ENCODE measurements around the gene FAM118A.

- TF ChIP-seq, protein P1, sequence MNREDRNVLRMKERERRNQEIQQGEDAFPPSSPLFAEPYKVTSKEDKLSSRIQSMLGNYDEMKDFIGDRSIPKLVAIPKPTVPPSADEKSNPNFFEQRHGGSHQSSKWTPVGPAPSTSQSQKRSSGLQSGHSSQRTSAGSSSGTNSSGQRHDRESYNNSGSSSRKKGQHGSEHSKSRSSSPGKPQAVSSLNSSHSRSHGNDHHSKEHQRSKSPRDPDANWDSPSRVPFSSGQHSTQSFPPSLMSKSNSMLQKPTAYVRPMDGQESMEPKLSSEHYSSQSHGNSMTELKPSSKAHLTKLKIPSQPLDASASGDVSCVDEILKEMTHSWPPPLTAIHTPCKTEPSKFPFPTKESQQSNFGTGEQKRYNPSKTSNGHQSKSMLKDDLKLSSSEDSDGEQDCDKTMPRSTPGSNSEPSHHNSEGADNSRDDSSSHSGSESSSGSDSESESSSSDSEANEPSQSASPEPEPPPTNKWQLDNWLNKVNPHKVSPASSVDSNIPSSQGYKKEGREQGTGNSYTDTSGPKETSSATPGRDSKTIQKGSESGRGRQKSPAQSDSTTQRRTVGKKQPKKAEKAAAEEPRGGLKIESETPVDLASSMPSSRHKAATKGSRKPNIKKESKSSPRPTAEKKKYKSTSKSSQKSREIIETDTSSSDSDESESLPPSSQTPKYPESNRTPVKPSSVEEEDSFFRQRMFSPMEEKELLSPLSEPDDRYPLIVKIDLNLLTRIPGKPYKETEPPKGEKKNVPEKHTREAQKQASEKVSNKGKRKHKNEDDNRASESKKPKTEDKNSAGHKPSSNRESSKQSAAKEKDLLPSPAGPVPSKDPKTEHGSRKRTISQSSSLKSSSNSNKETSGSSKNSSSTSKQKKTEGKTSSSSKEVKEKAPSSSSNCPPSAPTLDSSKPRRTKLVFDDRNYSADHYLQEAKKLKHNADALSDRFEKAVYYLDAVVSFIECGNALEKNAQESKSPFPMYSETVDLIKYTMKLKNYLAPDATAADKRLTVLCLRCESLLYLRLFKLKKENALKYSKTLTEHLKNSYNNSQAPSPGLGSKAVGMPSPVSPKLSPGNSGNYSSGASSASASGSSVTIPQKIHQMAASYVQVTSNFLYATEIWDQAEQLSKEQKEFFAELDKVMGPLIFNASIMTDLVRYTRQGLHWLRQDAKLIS (CRISPR knock-in tag; IDR thresholded peaks at IDR 0.05; ENCODE audit: borderline replicate concordance): no peak
- TF ChIP-seq, protein P2, sequence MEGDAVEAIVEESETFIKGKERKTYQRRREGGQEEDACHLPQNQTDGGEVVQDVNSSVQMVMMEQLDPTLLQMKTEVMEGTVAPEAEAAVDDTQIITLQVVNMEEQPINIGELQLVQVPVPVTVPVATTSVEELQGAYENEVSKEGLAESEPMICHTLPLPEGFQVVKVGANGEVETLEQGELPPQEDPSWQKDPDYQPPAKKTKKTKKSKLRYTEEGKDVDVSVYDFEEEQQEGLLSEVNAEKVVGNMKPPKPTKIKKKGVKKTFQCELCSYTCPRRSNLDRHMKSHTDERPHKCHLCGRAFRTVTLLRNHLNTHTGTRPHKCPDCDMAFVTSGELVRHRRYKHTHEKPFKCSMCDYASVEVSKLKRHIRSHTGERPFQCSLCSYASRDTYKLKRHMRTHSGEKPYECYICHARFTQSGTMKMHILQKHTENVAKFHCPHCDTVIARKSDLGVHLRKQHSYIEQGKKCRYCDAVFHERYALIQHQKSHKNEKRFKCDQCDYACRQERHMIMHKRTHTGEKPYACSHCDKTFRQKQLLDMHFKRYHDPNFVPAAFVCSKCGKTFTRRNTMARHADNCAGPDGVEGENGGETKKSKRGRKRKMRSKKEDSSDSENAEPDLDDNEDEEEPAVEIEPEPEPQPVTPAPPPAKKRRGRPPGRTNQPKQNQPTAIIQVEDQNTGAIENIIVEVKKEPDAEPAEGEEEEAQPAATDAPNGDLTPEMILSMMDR (IDR thresholded peaks at IDR 0.05): no peak
Measured at GRCh38 chr22:45262195-45262930, 47.4 kb upstream of the FAM118A start.

Data from WTC11 (cell line).